HG03439 (cell line): ENCODE results near the gene TFIP11.

Source experiments
- ATAC-seq: cut with Tn5 transposase; IDR thresholded peaks from one replicate; pipeline ENCODE4 v1.9.1; 2021; ENCODE audit warnings: mild to moderate bottlenecking, moderate library complexity; ENCODE audit not compliant: unreplicated experiment

TFIP11 gene

GRCh38 chr22:26514419-26515161 is 2.3 kb upstream of the TFIP11 start:
- no peak for ATAC-seq

GRCh38 chr22:26513838-26514237 is 1.6 kb upstream of the TFIP11 start:
- ATAC-seq, result no peak

- no peak for ATAC-seq
Measured at GRCh38 chr22:26508148-26508547, 4.1 kb downstream of the TFIP11 start.

- ATAC-seq, result no peak
Measured at GRCh38 chr22:26503758-26504157, 8.5 kb downstream of the TFIP11 start.

GRCh38 chr22:26502688-26503561 is 9.3 kb downstream of the TFIP11 start:
- no peak for ATAC-seq

GRCh38 chr22:26501996-26502395 is 10.3 kb downstream of the TFIP11 start:
- ATAC-seq, result no peak

- no peak for ATAC-seq
Measured at GRCh38 chr22:26499188-26499703, 13.0 kb downstream of the TFIP11 start.

- no peak for ATAC-seq
Measured at GRCh38 chr22:26496456-26496855, 15.8 kb downstream of the TFIP11 start.

- ATAC-seq, result no peak
Measured at GRCh38 chr22:26494506-26494905, 17.8 kb downstream of the TFIP11 start.

- ATAC-seq, result no peak
Measured at GRCh38 chr22:26492220-26492619, 20.1 kb downstream of the TFIP11 start.

- no peak for ATAC-seq
Measured at GRCh38 chr22:26489447-26490036, 22.7 kb downstream of the TFIP11 start.

GRCh38 chr22:26487996-26488395 is 24.3 kb downstream of the TFIP11 start:
- no peak for ATAC-seq

GRCh38 chr22:26486394-26486793 is 25.9 kb downstream of the TFIP11 start:
- no peak for ATAC-seq

GRCh38 chr22:26485806-26486390 is 26.4 kb downstream of the TFIP11 start:
- no peak for ATAC-seq

- ATAC-seq, result no peak
Measured at GRCh38 chr22:26485013-26485412, 27.3 kb downstream of the TFIP11 start.

- no peak for ATAC-seq
Measured at GRCh38 chr22:26484360-26484706, 27.9 kb downstream of the TFIP11 start.

- peak; percentile 76 for ATAC-seq
Measured at GRCh38 chr22:26483439-26484359, 28.6 kb downstream of the TFIP11 start, which contains the start of the genes HPS4 and SRRD. TSS of gene HPS4 (minus strand) at chr22:26483783. CDS start at chr22:26481762, 2,021 bp downstream. TSS of gene SRRD (plus strand) at chr22:26483877. CDS start at chr22:26483891, 14 bp downstream.

- ATAC-seq, result no peak
Measured at GRCh38 chr22:26483043-26483438, 29.2 kb downstream of the TFIP11 start.

- no peak for ATAC-seq
Measured at GRCh38 chr22:26482161-26482560, 30.1 kb downstream of the TFIP11 start.

GRCh38 chr22:26481694-26482093 is 30.6 kb downstream of the TFIP11 start:
- ATAC-seq, result no peak
